GM12875 (cell line): ENCODE data around the gene PACRG.

Experiments
- H3K4me3 ChIP-seq: one replicate; pipeline ENCODE4 v1.5.1; 2011; ENCODE audit warnings: low read depth, low read length, control low read depth
- CTCF ChIP-seq: IDR thresholded peaks from 2 replicates; pipeline ENCODE4 v1.5.1; 2011; ENCODE audit warnings: low read depth, mild to moderate bottlenecking, control low read depth, inconsistent platforms, low read length, moderate library complexity, borderline replicate concordance; ENCODE audit not compliant: insufficient read depth

PACRG gene

GRCh38 chr6:162863821-162864220, 136.0 kb downstream of the PACRG start:
- no peak for TF ChIP-seq CTCF
- no peak overlapping the region for H3K4me3 ChIP-seq

GRCh38 chr6:162864911-162865310, 137.1 kb downstream of the PACRG start:
- no peak overlapping the region for H3K4me3 ChIP-seq
- no peak for TF ChIP-seq CTCF

GRCh38 chr6:162866656-162867055, 138.9 kb downstream of the PACRG start:
- no peak for TF ChIP-seq CTCF
- H3K4me3 ChIP-seq, result no peak overlapping the region

- no peak for TF ChIP-seq CTCF
- no peak overlapping the region for H3K4me3 ChIP-seq
These were observed 140.6 kb downstream of the PACRG start for GRCh38 chr6:162868397-162868796.

GRCh38 chr6:162871966-162872365, 144.2 kb downstream of the PACRG start:
- TF ChIP-seq CTCF, result no peak
- H3K4me3 ChIP-seq, result no peak overlapping the region

- TF ChIP-seq CTCF, result no peak
These were observed 145.8 kb downstream of the PACRG start for GRCh38 chr6:162873537-162873936.

GRCh38 chr6:162875070-162875469, 147.3 kb downstream of the PACRG start:
- TF ChIP-seq CTCF, result no peak
- no peak overlapping the region for H3K4me3 ChIP-seq

More at GRCh38 chr6:162873537-162873936, 145.8 kb downstream of the PACRG start:
- no peak overlapping the region for H3K4me3 ChIP-seq
